Stomach (tissue), 4 donors: Measurements from ENCODE around the gene C16orf95.

Source experiments
- CTCF ChIP-seq, 7 experiments: fragments of 450-650 bp in 4 of 7; fragments of 200-600 bp in 3 of 7; sonication (generic) in 3 of 7; IDR thresholded peaks; one replicate each; pipeline ENCODE4 v1.5.1; 2016 to 2019; ENCODE audit warnings: antibody characterized with exemption in 7 of 7, control low read depth in 2 of 7, mild to moderate bottlenecking in 1 of 7
- EP300 ChIP-seq: sonication (generic); formaldehyde crosslinking; IDR thresholded peaks from one replicate; pipeline ENCODE4 v1.6.1; 2017; ENCODE audit warnings: antibody characterized with exemption
- POLR2A ChIP-seq, 4 donors: fragments of 450-650 bp; IDR thresholded peaks; one replicate each; pipeline ENCODE4 v1.6.1; 2016; ENCODE audit warnings: antibody characterized with exemption in 4 of 4, control low read depth in 2 of 4, mild to moderate bottlenecking in 1 of 4, moderate library complexity in 1 of 4

- no peak for TF ChIP-seq CTCF (IDR thresholded peaks at IDR 0.05)
- TF ChIP-seq EP300: no peak
- no peak for TF ChIP-seq POLR2A (IDR thresholded peaks at IDR 0.05)
Observed at GRCh38 chr16:87321336-87322107, 4.3 kb upstream of the C16orf95 start.
